Activated CD4-positive, alpha-beta T cell treated with anti-CD3 and anti-CD28 coated beads, Interleukin-2, amount 50 U/mL, for 1 hour (primary cell): ENCODE data around the gene BMP7.
"Not testable (repeated sequence)": the region's sequence is repeated elsewhere in the genome, so short reads cannot be mapped to it uniquely, and the experiment has no call there.

Experiments used
- DNase-seq: peaks from one replicate; pipeline ENCODE4 v3.0.0-alpha.2; 2020

The BMP7 gene

DNA sequence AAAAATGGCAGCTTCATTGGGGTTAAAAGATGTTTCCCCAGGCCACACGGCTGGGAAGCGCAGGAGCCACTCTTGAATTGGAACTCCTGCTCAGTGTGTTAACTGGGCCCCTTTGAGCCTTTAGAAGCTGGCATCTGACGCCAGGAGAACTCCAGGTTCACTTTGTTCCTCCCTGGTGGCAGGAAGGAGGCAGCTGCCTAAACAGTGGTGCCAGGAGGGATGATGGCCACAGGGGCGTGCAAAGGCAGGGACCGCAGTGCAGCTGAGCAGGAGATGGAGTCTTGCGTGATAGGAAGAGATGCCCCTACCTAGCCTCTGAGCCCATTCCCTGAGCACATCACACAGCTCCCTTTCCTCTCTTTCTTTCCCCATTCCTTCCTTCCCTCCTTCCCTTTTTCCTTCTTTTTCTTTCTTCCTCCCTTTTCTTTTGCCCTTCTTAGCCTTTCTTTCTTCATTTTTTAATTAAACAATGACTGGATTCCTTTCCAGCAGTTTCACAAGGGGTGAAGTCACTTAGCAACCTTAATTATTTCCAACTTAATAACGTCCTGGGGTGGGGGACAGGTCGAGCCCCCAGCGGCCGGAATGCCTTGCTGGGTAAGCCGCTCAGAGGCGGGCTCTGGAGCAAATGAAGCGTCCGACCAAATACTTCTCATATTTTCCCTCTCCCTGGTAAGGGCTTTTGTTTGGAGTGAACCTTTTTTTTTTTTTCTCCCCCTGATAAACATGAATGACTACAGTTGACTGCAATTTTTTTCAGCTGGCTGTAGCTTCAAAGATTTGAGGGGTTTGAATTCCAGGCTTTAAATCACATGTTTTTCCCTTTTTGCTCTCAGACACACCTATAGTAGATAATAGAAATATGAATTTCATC is 20.8 kb upstream of the BMP7 start:
- DNase-seq, result no peak

DNA sequence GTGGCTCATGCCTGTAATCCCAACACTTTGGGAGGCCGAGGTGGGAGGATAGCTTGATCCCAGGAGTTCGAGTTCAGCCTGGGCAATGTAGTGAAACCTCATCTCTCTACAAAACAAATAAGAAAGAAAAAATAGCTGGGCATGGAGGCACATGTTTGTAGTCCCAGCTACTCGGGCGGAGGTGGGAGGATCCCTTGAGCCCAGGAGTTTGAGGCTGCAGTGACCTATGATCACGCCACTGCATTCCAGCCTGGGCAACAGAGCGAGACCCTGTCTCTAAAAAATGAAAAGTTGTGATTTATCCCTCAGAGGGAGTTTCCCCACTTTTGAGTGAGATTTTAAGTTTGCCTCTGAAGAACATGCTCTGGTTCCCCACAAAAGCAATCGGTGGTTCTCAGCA is 17.4 kb upstream of the BMP7 start:
- DNase-seq, result no peak

DNA sequence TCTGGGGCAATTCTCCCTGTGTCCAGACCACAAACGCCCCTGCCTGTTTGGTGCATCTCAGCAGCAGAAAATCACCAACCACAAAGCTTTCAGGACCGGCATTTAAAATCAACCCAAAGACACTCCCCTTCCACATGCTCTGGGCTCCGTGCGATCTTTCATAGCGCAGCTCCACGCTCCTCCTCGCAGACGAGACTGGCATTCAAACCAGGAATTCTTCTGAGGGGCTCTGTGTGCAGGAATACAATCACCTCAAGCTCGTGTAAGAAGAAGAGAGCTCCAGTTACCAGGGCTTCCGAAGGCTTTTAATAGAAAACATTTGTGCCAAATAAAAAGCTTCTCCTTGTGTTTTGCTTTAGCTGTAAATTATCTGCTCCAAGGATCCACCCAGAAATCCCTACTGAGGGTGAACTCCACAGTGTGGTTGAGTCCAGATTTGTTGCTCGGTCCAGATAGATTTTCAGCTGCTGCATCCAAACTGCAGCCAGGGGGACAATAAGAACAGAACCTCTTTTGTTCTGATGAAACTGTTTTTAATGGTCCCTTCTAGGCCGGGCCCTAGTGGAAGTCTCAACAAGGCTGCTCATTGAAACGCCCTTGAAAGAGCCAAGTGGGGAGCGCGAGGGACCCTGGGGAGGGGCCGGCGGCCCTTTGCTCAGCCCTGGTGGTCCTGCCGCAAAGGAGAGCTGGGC is 16.4 kb upstream of the BMP7 start:
- no peak for DNase-seq

DNA sequence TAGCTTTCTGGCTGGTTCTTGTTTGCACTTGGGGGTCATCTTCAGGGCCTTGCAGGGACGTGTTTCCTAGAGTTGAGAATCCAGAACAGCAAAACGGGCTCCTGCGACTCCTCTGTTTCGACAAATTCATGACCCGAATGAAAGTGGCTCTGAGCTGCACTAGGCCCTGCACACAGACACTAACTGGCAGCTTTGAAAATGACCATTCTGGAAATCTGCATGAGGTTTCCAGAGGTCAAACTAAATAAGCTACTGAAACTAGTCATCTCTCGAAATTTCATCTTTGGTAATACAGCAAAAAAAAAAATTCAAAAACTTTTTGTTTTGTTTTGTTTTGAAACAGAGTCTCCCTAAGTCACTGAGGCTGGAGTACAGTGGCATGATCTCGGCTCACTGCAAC is 15.5 kb upstream of the BMP7 start:
- no peak for DNase-seq

- DNase-seq, result no peak
Measured at GRCh38 chr20:57280221-57280620, 13.8 kb upstream of the BMP7 start.

DNA sequence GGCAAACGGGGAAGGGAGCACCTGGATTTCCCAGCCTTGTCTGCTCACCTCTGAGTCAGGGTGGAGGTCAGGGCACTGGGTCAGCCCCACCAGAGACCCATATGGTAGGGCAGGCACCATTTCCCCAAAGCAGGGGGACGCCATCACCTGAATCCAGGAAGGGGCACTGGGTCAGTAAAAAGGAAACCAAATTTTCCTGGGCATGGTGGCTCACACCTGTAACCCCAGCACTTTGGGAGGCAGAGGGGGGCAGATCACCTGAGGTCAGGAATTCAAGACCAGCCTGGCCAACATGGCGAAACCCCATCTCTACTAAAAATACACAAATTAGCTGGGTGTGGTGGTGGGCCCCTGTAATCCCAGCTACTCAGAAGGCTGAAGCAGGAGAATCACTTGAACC is 13.1 kb upstream of the BMP7 start:
- DNase-seq, result not testable (repeated sequence)

GRCh38 chr20:57278457-57278856 is 12.0 kb upstream of the BMP7 start:
- no peak for DNase-seq

DNA sequence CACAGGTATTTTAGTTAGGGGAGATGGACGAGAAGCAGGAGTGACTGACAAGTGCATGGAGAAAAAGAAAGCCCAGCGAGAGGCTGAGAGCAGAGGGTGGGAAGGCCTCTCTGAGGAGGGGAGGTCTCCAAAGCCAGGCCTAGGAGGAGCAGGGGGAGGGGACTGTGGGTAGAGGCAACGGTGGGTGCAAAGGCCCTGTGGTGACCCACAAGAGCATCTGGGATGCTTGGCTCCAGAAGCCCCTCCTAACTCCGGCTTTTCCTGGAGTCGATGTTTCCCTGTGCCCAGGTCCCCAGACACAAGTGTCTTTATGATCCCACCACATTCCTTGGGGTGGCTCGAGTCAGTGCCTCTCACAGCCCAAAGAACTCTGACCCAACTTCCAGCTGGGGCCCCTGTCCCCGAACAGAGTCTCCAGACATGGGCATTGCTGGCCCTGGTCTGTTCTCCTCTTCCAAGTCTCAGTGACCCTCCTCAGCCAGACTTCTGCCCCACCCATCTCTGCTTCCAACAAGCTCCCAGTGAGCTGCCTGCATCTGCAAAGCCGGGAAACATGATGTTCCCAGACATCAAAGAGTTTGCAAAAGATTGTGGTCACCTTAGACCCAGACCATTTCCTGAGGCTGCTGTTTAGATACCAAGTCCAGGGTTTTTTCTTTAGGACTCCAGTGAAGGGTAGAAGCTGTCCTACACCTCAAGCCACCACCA is 11.1 kb upstream of the BMP7 start:
- DNase-seq, result no peak

DNA sequence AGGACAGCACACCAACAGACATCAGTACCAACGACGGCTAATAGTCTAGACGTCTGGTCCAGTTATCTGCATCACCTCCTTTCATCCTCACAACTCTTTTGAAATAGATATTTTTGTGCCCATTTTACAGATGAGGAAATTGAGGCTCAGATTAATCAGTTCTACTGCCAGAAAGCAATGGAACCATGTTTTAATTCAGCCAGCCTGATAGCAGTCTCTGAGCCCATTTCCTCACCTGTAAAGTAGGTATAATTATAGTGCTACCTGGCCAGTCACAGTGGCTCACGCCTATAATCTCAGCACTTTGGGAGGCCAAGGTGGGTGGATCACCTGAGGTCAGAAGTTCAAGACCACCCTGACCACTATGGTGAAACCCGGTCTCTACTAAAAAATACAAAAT is 9.8 kb upstream of the BMP7 start:
- DNase-seq, result no peak

GRCh38 chr20:57275813-57276212 is 9.4 kb upstream of the BMP7 start:
- DNase-seq, result no peak

GRCh38 chr20:57275334-57275733 is 8.9 kb upstream of the BMP7 start:
- DNase-seq, result no peak

- no peak for DNase-seq
Measured at GRCh38 chr20:57274846-57275245, 8.4 kb upstream of the BMP7 start.

- no peak for DNase-seq
Measured at GRCh38 chr20:57274299-57274698, 7.9 kb upstream of the BMP7 start.

DNA sequence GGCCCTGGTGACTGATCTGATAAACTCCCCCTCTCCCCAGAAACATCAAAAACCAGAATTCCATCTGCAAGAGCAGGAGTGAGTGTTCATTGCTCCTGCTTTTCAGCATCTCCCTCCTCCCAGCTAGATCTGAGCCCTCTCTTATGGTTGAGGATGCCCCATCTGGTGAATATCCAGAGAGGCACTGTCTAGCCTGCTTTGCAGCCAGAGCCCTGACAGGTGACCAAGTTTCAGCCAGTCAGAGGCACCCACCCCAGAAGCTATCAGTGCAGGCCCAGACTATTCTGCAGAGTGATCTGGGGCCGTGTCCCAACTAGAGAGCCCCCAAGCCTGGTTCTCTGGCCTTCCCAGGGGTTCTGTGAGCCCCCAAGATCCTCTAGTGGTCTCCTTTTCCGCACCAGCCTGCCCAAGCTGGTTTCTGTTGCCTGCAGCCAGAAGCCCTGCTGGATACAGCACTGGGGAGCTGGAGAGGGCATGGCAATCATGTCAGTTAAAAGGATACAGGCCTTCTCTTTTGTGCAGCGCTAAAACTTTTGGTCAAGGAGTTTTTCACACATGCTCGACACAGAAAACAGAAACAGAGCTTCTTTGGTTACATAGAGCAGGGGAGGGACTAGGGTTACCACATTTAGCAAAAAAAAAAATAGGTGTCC is 6.6 kb upstream of the BMP7 start:
- no peak for DNase-seq

DNA sequence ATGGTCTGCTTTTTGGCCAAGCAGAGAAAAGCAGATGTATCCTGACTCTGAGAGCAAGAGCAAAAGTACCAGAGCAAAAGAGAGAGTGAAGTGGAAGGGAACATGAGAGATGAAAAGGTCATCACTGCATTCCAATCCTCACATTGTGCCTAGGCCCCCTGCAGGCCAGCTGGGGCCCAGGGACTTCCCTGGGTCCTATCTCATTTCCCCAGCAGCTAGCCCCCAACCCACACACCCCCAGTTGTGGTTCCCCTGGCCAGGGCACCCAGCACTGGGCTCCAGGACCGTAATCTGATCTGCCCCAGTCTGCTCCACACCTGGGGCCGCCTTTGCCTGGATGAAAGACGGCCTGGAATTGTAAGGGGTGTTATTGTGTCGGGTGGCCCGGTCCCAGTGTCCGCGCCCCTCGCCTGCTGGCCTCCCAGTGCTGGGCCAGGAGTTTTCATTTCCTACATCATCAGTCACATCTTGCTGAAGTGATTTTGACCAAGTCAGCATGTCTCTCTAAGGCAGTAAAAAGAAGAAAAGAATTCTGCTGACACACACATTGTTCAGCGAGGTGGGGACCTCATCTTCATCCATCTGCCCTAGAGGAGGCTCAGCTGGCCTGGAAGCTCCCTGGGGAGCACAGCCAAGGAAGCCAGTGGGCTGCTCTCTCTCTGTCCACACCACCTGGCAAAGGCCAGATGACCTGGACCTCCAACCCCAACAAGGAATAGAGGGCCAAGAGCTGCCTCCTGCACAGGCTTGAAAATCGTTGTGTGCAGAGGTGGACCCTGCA is 4.0 kb upstream of the BMP7 start:
- DNase-seq, result no peak

DNA sequence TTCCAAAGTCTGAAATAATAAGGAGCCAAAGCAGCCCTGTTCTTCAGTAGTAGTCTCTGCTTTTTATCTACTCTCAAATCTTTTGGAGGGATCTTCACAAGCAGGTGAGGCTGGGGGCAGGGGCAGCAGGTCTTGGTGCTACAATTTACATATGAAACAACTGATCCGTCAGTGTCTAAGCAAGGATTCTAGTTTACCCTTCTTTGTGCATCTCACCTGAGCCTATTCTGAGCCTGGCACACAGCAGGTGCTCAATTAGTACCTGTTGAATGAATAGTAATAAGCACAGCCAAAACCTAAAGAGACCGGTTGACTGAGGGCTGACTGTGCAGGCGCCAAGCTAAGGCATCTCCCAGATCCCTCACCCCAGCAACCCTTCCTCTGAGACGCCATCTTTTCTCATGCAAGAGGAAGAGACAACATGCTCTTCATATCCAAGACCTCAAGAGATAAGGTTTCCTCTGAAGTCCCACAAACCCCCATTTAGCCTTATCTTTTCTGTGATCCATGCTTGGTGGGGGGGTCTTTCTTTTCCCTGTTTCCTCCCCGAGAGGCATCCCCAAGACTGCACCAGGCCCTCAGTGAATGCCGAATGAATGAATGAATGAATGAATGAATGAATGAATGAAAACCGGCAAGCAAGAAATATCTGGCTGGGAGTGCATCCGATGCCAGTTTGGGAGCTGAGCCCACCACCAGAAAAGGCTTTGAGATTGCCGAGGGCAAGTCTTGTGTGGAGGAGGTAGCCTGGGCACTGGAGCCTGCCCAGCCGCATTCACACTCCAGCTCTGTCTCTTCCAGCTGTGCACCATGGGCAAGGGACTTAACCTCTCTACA is 2.9 kb upstream of the BMP7 start:
- DNase-seq, result no peak

- DNase-seq, result no peak
Measured at GRCh38 chr20:57268399-57269076, 2.1 kb upstream of the BMP7 start.

- DNase-seq, result no peak
Measured at GRCh38 chr20:57267158-57267821, 849 bp upstream of the BMP7 start.

DNA sequence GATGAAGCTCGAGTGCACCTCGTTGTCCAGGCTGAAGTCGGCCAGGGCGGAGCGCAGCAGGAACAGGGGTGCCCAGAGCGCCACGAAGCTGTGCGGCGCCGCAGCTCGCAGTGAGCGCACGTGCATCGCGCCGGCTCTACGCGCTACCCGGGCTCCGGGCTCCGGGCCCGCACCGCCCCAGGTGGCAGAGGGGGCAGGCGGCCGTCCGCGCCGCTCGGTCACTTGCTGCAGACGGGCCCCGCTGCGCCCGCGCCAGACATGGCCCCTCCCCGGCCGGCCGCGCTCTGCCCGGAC is 497 bp downstream of the BMP7 start:
- no peak for DNase-seq

GRCh38 chr20:57265336-57265996 is 975 bp downstream of the BMP7 start:
- DNase-seq, result no peak
